DMS114 treated with DMSO at 0.1 percent for 48 hours (cell line): ENCODE results near the gene KIF18B.

ENCODE experiments used
- DNase-seq: peaks from one replicate; lab custom pipeline; 2025; ENCODE audit not compliant: unreplicated experiment; lab: John Stamatoyannopoulos, UW

The KIF18B gene

DNA sequence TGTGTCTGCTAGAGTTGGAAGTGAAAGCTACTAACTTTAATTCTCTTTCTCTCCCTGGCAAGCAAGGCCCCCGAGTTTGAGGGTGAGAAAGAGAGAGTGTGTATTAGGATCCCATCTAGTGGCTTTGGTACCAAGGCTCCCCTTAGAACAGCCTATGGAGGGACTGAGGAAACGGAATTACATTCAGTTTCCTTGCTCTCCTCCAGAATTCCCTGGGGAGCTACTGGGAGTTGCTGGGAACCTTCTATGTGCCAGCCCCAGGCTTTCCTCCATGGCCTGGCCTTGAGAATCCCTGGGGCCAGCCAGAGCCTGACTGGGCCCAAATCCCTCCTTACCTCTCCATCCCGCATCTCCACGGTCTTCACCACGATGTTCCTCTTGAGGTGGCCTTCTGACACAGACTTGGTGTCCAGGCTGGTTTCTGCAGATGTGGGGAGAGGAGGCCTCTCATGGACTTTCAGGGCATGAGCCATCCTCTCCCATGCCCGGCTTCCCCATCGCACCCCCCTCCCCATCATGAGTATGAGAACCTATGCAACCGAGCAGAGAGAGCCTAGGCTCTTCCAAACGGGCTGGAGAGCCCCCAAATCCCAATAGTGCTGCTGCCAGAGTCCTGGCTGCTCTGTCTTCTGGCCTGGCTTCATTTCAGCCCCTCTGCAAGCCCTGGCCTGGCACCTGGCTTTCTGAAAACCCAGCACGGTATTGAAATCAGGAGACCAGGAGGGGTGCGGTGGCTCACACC is 39.7 kb downstream of the KIF18B start:
- no peak for DNase-seq

DNA sequence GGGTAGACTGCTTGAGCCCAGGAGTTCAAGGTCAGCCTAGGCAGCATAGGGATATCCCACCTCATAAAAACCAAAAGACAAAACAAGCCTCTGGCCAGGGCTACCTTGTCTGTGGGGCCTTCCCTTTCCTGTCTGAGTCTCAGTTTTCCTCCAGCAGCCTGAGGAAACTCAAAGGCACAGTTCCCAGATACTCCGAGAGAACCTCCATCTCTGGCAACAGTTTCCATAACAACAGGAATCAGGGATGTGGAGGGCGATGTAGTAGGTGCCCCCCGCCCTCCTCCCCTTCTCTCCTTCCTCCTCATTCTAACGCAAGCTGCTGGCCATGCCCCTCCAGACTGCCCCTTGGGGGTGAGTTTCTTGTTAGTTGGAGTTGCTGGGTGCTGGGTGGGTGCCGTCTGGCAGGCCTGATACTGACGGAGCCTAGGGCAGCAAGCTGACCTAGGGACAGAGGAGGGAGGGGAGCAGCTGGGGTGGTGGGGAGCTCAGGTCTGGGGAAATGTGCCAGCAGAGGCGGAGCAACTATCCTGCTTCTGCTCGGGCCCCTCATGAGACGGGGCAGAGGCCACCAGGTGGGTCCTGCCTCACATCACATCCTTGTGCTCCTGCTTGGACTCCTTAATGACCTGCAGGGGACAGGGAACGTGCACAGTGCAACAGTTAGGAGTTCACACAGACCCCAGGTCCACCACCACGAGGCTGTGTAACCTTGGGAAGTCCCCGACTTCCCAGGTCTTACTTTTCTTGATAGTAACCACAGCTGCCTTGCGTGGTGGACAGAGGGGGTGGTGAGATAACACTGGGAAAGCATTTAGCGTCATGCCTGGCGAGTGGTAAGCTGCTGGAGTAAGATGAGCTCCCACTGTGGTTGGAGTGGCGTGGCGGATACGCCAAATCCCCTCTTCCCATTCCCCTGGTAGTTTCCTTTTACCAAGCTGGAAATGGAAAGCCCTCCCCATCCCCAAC is 40.5 kb downstream of the KIF18B start:
- DNase-seq: no peak

DNA sequence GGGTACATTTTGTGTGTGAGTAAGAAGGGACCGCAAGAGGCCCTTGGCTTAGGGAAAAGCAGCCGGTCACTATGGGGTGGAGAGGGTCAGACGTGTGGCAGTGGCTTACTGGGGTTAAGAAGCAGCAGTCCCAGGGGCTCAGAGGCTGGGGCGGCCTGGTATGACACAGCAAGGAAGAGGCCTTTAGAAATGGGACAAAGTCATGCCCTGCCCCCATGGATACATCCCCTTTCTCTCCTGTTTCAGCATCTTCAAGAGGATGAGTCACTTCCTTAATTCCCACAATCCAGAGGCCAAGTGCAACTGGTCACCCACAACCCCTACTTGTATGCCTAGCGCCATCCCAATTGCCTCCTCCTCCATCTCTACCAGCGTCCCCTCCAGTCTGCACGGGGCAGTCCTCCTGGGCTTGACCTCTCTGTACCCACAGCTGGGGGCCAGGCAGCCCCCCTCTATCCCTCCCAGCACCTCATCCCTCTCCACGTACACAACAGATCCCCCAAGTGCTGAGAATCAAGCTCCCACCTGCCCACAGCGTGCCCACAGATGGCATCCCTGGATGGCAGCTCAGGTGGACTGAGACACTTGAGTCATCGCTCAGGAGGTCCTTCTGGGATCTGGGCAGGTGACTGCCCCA is 41.4 kb downstream of the KIF18B start:
- no peak for DNase-seq

- no peak for DNase-seq
Measured at GRCh38 chr17:44905006-44906000, 42.3 kb downstream of the KIF18B start.

DNA sequence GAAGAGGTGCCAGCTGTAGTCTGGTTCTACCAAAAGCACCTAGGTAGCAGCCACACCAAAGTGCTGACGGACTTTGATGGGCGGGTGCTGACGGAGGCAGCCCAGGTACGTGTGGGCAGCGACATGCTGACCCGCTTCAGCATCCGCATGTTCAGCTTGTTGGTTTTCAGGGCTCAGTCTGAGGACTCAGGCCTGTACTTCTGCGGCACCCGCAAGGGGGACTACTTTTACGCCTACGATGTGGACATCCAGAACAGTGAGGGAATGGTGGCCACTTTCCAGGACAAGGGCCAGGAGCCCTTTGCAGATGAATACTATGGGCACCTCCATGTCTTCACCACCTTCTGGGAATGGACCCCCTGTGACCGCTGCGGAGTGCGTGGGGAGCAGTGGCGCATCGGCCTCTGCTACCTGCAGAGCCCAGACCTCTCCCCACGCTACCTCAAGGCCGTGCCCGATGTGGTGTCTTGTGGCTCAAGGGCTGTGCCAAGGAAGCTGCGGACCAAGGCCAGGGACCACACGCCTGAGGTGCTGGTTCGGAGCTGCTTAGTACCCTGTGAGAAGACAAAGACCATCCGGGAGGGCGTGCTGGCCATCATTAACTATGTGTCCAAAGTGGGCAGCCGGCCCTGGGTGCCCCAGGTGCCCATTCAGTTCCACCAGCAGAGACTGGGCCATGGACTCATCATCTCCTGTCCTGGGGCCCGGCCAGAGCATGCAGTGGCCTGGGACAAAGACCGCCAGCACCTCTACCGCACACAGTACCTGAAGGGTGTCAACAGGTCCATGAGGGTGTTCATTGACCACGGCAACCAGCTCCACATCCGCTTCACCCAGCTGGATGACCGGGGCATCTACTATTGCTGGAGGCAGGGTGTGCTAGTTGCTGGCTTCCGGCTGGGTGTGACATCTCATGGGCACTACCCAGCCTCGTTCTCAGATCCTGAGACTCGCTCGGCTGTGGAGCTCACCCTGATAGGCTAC is 43.3 kb downstream of the KIF18B start:
- DNase-seq: no peak

GRCh38 chr17:44903012-44903685 is 44.4 kb downstream of the KIF18B start:
- DNase-seq: no peak

DNA sequence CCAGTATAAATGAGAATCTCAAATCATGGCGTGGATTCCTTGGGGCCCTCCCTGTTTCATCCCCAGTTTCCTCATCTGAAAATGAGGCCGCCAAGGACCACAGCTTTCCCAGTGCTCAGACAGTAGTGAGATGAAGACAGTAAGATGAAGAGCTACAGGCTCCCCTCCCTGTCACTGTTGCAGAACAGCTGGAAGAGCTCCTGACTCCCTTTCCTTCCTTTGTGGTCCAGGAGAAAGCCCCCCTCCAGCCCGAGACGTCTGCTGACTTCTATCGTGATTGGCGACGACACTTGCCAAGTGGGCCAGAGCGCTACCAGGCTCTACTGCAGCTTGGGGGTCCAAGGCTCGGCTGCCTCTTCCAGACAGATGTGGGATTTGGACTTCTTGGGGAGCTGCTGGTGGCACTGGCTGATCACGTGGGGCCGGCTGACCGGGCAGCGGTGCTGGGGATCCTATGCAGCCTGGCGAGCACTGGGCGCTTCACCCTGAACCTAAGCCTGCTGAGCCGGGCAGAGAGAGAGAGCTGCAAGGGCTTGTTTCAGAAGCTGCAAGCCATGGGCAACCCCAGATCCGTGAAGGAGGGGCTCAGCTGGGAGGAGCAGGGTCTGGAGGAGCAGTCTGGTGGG is 45.3 kb downstream of the KIF18B start:
- DNase-seq: no peak

DNA sequence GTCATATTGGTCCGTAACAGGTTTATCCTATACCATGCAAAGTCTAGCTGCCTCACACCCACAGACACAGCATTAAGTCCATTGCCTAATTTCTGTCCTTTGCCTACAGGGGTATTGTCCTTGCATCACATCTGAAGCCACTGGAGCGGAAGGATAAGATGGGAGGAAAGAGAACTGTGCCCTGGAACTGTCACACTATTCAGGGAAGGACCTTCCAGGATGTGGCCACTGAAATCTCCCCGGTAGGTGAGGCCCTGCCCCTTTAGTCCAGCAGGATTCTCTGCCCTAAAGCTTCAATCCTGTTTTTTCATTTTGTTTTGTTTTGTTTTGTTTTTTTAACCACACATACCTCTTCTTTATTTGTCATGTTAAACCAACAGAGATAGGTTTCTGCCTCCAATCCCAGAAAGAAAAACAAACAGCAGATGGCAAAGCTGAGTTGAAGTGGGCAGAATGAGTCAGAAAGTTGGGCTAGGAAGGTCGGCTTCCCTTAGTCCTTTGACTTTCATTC is 46.1 kb downstream of the KIF18B start:
- no peak for DNase-seq

DNA sequence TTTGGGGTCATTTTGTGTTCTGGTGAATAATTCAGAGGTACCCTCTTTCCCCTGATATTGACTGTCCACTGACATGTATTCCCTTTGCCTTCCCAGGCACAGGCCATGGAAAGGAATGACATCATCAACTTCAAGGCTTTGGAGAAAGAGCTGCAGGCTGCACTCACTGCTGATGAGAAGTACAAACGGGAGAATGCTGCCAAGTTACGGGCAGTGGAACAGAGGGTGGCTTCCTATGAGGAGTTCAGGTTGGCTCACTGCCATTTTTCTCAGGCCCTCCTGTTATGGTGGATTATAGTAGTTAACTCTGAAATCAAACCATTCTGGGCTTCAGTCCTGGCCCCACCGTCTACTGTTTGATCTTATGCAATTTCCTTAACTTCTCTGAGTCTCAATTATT is 46.7 kb downstream of the KIF18B start:
- DNase-seq: no peak

DNA sequence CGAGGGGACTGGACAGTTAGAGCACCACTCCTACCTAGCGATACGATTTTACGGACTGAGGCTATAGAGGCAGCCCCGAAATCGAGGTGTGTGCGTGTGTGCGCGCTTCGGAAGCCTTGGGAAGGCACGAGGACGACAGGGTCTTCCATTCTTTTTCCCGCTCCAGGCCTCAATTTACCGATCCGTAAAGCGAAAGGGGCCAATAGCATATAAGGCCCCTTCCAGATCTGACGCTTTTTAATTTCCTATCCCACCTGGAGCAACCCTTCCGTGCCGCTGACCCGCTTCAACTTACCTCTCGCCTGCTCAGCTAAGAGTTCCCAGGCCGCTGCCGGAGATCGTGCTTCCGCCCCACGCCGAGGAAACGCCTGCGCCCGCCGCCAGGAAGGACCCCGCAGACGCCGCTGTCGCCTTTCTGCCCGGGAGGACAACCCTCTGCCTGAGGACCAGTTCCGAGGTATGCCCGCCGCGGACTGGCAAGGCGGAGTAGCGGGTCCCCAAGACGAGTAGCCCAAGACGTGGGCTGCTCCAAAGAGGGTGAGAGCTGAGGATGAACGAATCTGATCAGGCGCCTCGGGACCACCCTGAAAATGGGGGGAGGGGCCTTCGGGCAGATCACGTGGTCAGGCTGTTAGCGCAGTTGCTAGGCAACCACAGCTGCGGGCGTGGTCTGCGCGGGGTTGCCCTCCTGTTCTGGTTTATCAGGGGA is 48.3 kb downstream of the KIF18B start, which contains the start of gene EFTUD2:
Gene EFTUD2, minus strand, starts transcription at position 372 of the 709 bp plus-strand sequence. CDS start 4,924 bp downstream, outside the sequence.
- DNase-seq: peak; percentile 90

DNA sequence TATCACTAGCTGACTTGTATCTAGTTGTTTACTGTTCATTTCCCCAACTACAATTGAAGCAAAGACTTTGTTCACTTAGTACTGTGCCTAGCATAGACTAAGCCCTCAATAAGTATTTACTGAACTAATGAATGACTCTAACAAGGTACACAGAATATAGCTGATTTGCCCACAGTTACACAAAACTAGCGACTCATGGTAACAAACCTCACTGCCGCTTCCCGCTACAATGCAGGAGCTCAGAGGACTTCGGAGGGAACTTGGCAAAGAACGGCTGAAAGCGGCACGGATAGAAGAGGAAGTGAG is 48.9 kb downstream of the KIF18B start:
- DNase-seq: peak; percentile 34

DNA sequence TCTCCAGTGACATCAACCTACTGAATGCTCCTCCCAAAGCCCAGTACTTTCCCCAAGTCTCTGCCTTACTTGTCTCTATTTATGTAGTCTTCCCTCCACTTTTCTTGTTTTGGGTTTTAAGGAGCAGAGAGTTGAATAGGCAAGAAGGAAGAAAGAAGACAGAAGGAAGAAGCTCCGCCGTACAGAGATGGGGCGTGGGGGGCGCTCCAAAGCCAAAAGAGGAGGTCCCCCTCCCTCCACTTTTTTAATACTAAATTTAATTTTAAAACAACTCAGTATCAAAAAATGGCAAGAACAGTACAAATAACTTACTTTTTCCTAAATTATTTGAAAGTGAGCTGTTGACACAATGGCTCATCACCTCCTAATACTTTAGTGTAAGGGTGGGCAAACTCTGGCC is 52.9 kb downstream of the KIF18B start:
- no peak for DNase-seq

GRCh38 chr17:44892250-44892649 is 55.3 kb downstream of the KIF18B start:
- no peak for DNase-seq

DNA sequence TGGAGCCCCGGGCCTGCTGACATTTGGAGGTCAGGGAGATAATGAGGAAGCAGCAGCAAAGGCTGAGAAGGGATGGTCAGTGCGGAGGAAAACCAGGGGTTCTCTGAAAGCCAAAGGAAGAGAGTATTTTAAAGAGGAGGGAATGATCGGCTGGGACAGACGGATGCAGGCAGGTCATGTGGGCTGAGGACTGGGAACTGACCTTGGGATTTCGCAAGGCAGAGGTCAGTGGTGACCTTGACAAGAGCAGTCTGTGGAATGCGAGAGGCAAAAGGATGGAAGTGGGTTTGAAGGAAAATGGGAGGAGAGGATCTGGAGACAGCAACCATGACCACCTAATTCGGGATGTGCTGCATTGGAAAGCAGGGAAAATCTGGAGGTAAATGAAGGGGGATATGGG is 58.6 kb downstream of the KIF18B start:
- DNase-seq: no peak

- no peak for DNase-seq
Measured at GRCh38 chr17:44887971-44888954, 59.3 kb downstream of the KIF18B start.

GRCh38 chr17:44887016-44887415 is 60.6 kb downstream of the KIF18B start:
- DNase-seq: no peak
